Stimulated activated CD4-positive, alpha-beta T cell treated with anti-CD3 and anti-CD28 coated beads, Interleukin-1b, Interleukin-23, amount 100 ng/mL, for 1 hour (primary cell): ENCODE results near the gene ITGAL.
A peak's percentile ranks its signal among the peaks of the same experiment; 100 is the strongest.
"Not testable (repeated sequence)": the region's sequence is repeated elsewhere in the genome, so short reads cannot be mapped to it uniquely, and the experiment has no call there.

Experiments used
- DNase-seq, 2 donors: peaks; one replicate each; pipeline ENCODE4 v3.0.0-alpha.2; 2020; ENCODE audit warnings: low read depth in 2 of 2

ITGAL gene

DNA sequence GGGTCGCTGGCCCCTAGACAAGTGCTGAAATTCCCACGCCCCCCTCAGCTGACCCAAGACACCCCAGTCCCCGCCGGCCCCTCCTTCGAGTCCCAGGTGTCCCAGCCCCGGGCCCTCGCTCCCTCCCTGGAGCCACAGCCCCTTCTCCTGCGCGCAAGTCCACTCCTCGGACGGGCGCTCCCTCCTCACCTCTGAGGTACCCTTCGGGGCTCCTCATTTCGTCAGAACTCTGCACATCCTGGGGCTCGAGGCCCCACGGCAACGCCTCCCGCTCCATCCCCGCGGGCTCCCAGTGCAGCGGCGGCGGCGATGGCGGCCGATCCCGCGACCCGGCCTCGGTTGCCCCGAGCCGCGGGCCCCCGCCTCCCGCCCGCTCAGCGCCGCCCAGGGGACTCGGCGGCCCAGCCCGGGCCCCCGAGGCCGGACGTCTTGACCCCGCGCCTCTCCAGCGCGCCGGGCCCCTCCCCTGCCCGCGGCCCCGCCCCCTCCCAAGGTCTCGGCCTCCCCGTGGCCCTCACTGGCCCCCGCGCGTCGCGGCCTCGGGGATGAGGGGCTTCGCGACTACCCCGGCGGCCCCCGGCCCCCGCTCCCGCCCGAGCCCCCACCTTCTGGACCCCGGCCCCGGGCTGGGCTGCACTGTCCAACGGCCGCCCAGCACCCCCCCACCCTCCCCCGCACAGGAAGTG is 53.7 kb downstream of the ITGAL start, which contains the start of gene ZNF768:
ZNF768 (minus strand) TSS at position 430 of the 686 bp plus-strand sequence; CDS start at position 277, 153 bp downstream.
- no peak for DNase-seq

DNA sequence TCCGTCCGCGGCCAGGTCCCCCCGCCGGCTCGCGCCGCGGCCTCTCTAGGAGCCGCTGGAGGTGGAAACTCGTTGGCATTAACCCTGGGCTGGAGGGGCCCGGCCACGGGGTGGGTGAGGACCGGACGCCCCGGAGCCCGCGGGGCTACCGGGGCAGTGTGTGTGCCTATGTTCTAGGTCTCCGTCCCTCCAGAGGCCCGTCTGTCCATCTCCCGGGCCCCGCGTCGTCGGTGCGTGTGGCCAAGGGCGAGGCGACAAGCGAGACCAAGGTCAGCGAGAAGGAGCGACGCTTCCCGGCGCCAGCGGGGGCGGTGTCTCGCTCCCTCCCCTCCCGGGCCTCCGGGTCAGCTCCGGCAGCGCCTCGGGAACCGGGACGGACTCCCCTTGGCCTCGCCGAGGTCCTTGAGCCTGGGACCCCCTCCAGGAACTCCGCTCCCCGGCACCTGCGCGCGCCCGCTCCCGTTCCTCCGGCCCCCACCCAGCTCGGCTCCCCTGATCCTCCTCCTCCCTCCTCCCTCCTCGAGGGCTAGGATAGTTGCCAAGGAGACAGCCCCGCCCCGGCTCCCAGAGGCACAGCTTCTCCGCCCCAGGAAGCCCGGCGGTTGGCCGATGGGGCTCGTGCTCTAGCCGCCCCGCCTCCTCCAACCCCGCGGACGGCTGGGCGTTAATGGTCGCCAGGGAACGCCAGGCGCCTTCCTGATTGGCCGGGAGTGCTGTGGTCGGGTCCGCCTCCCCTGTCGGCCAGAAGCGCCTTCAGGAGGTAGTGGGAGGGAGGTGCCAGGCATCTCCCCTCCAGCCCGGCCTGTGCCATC is 54.5 kb downstream of the ITGAL start:
- peak; percentile 72 for DNase-seq

DNA sequence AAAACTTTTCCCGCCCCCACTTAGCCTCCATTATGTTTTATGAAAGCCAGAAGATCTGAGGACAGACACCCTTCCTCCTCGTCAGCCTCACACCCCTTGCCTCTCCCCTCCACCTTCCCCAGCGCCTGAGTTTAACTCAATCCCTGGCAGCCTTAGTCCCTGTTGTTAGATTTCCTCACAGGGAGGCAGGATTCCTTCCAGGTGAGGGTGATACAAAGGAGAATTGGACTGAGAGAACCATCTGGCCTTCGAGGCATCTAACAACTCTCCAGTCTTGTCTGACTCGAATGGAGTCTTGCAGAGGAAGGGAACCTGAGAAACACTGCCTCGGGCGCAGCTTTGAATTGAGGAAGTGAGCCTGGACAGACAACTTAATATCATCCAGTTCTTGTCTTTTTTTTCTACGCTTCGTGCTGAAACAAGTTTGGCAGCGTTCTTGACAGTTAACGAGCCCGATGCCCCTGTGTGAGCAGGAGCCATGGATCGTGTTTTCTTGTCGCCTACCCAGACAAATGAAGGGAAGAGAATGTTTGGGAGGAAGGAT is 55.2 kb downstream of the ITGAL start:
- DNase-seq: no peak

DNA sequence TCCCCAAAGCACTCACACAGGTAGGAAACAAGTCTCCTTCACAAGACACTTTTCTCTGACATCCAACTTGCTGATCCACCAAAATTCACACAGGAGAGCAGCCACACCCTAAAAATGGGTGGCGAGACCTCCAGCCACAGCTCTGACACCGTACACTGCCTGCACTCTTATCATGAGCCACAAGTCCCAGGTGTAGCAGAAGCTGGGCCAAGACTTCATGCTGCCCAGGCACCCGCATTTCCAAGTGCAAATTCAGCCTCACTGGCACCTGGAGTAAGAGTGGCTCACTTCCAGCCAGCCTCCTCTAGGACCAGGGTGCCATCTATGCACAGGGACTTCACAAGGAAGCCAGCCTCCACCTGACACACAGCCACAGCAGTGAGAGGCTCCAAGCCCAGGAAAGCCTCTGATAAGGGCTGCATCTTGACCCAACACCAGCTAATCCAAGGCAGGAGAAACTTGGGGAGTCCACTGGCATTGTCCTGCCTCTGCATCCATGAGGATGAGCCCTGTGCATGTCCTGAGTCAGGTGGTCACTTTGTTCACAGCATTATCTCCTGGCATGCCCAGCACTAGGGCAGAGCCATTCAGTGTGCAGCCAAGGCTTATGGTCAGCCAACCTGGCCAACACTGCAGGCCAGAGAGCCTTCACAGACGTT is 56.4 kb downstream of the ITGAL start:
- DNase-seq: no peak

DNA sequence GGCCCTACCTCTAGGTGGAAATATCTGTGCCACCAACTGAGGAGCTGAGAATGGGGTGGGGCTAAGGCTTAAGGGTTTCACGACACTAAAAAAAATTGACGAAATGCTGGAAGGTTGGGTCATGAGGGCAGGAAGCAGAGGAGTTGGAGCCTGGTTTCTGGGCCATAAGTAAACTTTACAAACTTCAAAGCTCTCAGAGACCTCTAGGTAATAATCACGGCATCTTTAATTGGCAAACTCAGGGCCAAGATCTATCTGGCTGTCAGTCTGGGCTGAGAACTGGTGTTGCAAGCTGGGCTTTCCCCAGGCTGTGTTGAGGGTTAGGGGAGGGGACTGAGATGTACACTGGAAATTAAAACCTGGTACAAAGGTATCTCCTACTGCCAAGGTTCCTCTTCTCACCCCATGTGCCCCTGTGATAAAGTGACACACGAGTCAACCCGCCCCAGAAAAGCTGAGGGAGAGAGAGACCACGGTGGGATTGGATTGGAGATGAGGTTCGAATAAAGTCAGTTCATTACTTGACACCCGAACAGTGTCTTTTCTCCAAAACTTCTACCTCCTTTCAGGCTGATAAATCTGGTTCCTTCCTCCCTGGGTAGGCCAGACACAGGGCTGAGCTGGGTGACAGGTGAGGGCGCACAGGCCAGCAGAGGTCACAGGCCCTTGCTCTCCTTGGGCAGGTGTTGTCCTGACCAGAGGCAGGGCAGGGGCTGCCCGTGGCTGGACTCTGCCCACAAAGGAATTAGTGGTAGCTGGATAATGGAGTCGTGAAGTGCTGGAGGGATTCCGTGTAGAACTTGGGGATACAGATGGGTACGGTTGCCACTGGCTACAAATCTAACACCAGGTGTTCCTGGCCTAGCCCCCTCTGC is 57.9 kb downstream of the ITGAL start:
- no peak for DNase-seq

DNA sequence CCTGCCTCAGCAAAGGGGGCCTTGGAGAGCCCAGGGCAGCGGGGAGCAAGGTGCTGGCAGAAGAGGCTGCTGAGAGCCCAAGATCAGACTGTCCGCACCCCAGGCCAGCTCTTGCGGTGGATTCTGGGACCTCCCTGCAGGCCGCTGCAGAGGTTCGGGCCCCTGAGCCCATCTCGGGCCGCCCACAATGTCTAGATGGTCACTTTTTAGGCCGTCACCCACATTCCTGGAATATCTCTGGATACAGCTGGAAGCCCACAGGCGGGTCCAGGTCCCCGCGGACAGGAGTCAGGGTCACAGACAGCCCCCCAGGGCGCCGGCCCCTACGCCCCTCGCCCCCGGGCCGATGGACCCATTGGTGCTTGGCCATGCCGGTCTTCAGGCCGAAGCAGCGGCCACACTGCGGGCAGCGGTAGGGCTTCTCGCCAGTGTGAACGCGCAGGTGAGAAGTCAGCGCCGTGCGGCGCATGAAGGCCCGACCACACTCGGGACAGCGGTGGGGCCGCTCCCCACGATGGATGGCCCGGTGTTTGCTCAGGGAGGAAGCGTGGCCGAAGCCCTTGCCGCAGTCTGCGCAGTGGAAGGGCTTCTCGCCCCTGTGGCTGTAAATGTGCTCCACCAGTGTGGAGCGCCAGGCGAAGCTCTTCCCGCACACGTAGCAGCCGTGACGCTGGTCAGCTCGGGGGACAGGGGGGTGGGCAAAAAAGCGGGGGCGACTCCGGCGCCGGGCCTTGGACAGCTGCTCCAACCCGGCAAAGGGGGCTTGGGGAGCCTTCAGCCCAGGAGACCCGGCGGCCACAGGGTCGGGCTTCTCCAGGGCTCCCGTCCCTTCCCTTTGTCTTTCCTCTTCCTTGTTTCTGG is 60.0 kb downstream of the ITGAL start:
- no peak for DNase-seq

DNA sequence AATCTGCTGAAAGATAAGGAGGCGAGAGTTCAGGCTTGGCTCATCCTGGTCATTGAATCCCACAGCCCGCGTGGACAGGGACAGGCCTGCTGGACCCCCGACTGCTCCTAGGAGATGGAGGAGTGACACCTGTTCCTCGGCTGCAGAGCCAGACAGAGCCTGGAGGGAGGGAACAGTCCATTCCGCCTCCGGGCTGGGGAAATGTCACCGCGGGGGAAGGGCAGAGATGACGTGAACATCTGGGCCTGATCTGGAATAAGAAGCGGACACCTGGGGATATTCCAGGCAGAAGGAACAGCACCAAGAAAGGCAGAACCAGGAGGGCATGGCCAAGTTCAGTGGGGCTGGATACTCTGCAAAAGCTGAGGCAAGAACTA is 60.6 kb downstream of the ITGAL start:
- DNase-seq: no peak

DNA sequence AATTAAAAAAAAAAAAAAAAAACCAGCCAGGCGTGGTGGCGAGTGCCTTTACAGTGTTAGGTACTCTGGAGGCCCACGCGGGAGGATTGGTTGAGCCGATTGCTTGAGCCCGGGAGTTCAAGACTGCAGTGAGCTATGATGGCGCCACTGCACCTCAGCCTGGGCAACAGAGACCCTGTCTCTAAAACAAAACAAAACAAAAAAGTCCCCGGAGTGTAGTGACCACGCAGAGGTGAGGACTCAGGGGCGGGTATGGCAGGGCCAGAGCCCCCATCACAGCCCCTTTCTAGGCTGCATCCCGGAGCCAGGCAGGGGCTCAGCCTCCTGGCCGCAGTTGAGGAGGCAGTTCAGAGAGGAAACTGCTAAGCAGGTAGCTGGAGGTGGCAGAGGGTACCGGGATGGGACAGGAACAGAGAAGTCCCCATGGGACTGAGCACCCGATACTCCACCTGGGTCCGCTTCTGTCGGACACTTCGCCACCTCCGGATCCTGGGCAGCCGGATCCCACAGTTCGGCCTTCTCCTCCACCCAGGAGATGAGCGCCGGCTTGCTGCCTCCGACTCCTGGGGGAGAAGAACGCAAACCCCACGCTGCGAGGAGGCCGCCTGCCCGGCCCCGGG is 61.3 kb downstream of the ITGAL start:
- no peak for DNase-seq

DNA sequence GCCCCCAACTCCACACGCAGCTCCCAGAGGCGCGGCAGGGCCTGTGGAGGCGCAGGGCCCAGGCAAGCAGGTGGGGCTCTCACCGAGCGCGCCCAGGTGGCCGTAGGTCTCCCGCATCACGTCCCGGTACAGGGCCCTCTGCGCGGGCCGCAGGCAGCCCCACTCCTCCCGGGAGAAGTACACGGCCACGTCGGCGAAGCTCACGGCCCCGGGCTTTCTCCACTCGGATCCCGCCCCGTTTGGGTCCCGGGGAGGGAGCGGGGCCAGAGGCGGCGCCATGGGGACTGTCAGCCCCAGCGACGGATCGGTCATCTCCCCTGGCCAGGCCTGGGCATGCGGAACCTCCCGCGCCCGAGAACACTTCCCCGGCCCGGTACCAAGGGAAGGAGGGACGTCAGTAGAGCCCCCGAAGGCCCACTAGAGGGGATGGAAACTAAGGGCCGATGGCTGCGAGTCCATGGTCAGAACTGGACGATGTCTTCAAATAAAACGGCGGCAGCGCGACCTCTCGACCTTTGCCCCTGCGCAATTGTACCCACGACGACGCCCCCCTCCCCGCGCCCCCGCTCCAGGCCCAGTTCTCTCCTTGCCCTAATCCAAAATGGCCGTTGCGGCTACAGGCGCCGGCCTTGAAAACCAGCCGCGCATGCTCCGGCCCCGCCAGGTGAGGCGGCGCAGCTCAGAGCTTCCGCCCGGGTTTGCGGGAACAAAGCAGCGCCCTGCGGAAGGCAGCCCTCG is 62.0 kb downstream of the ITGAL start, which contains the start of gene ZNF747:
ZNF747 (minus strand) TSS at position 491 of the 738 bp plus-strand sequence; CDS start at position 312, 179 bp downstream.
- DNase-seq: peak; percentile 78 to 81

DNA sequence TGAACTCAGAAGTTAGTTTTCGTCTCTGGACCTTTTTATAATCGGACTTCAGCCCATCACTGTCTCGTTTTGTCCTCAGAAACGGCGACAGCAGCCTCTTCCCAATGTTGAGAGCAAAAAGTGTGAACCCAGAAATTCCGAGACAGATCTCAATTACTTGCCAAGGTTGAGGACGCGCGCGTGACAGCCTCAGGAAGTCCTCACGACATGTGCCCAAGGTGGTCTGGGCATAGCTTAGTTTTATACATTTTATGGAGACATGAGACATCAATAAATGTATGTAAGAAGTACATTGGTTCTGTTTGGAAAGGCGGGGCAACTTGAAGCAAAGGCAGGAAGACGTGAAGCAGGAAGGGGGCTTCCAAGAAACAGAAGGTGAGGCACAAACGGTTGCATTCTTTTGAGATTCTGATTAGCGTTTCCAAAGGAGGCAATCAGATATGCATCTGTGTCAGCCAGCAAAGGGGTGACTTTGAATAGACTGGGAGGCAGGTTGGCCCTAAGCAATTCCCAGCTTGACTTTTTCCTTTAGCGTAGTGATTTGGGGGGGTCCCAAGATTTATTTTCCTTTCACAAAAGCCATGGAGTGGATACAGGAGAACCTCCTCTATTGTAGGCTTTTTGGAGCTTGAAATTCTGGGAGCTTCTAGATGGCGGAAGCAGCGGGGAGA is 62.7 kb downstream of the ITGAL start:
- no peak for DNase-seq

DNA sequence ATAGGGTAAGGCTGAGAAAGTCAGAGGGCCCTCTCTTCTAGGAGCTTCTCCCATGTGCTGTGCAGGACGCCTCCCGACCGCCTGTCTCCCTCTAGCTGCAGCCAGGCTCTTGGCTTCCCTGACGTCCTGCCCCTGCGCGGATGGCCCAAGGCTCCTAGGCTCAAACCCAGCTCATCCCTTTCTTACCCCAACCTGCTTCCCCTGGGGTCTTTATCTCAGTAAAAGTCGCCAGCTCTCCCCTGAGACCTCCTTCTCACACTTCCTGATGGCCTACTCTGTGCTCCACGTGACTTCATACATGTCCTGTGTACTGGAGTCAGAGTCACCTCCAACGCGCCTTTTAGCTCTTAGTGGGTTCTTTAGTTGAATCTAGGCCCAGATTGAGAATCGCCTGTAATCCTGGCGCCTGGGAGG is 63.2 kb downstream of the ITGAL start:
- DNase-seq: peak in 1 of 2 donors; percentile 33

DNA sequence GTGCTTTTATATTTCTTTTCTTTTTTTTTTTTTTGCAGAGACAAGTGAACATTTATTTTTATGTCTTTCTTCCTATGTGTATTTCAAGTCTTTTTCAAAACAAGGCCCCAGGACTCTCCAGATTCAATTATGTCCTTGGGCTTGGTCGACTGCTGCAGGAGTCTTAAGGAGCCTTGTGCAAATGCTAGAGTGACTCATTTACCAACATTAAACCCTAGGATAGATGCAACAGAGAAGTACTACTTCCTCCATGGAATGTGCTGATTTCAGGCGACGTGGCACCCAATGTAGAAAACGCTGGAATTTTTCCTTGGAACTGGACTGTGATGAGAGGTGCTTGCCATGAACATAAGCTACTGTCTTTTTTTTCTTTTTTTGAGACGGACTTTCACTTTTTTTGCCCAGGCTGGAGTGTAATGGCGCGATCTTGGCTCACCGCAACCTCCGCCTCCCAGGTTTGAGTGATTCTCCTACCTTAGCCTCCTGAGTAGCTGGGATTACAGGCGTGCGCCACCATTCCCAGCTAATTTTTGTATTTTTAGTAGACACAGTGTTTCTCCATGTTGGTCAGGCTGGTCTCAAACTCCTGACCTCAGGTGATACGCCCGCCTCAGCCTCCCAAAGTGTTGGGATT is 64.0 kb downstream of the ITGAL start:
- DNase-seq: not testable (repeated sequence)

DNA sequence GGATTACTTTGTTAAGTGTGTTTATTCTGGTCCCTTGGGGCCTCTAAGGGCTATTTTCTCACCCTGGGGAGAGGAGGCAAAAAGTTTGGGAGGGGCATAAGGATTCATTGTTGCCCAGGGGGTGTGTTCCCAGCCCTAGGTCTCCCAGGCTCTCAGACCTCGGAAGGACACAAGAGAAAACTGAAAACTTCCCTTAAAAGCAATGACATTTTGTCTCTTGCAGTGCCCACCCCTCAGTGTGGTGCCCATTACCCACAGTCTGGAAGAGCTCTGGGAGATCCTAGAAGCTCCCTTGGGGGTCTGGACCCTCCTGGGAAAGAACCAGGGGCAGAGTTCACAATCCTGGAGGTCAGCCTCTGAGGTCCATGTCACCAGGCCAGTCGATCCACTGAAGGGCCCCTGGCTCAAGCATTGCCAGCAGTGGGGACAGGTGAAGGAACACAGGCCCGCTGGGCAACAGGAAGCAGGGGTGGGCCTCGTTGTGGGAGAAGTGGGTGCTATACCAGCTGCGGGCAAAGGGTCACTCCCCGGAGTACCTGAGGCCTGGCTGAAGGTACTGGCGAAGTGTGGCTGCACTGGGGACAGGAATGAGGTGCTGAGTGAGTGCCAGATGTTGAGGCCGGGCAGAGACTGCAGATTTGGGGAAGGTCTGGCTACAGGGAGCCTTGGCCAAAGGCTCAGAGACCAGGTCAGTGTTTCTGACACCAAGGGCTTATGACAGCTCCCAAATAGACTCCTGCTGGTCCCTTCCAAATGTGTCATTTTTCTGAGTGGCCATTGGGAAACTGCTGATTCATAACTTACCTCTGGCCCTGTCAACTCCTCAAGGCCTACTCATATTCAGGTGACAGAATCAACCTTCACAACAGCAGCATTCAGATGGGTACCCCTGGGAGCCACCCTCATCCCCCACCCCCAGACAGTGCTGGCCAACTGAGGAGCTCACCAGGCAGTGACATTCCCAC is 66.7 kb downstream of the ITGAL start:
- no peak for DNase-seq

DNA sequence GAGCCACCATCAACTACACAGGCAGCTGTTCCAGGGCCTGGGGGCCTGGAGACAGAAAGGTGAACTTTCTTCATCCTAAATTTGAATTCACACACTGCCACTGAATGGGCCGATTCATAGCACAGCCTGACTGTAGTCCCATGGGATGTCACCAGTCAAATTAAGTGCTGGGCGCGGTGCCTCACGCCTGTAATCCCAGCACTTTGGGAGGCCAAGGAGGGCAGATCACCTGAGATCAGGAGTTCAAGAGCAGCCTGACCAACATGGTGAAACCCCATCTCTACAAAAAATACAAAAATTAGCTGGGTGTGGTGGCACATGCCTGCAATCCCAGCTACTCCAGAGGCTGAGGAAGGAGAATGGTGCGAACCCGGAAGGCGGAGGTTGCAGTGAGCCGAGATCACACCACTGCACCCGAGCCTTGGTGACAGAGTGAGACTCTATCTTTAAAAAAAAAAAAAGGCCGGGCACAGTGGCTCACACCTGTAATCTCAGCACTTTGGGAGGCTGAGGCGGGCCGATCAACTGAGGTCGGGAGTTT is 67.5 kb downstream of the ITGAL start:
- not testable (repeated sequence) for DNase-seq

DNA sequence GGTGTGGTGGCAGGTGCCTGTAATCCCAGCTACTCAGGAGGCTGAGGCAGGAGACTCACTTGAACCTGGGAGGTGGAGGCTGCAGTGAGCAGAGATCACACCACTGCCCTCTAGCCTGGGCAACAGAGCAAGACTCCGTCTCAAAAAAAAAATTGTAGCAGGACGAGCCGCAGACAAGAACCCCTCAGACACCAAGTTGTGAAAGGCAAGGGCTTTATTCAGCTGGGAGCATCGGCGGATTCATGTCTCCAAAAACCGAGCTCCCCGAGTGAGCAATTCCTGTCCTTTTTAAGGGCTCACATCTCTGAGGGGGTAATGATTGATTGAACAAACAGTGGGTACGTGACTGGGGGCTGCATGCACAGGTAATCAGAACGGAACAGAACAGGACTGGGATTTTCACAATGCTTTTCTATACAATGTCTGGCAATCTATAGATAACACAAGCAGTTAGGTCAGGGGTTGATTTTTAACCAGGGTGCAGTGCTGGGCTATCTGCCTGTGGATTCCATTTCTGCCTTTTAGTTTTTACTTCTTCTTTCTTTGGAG is 68.4 kb downstream of the ITGAL start:
- DNase-seq: not testable (repeated sequence)
